GM12864 (cell line): Measurements from ENCODE around the gene P2RY8.

Source experiments
- DNase-seq: peaks from one replicate; pipeline ENCODE4 v3.0.0-alpha.2; 2011; ENCODE audit warnings: low read depth
- H3K4me3 ChIP-seq: 2 replicates; pipeline ENCODE4 v1.5.1; 2011; ENCODE audit warnings: mild to moderate bottlenecking, low read depth, low read length, control low read depth
- TF ChIP-seq, protein P1 (sequence below): IDR thresholded peaks from 2 replicates; pipeline ENCODE4 v1.5.1; 2011; ENCODE audit warnings: low read depth, mild to moderate bottlenecking, moderate library complexity, low read length, control low read depth, inconsistent platforms; ENCODE audit errors: missing control alignments

Gene P2RY8

GRCh38 chrX:1466232-1466661 is 70.7 kb downstream of the P2RY8 start:
- no peak for DNase-seq
- no peak overlapping the region for H3K4me3 ChIP-seq

GRCh38 chrX:1465286-1466231 is 71.4 kb downstream of the P2RY8 start:
- DNase-seq = no peak
- TF ChIP-seq, protein P1, sequence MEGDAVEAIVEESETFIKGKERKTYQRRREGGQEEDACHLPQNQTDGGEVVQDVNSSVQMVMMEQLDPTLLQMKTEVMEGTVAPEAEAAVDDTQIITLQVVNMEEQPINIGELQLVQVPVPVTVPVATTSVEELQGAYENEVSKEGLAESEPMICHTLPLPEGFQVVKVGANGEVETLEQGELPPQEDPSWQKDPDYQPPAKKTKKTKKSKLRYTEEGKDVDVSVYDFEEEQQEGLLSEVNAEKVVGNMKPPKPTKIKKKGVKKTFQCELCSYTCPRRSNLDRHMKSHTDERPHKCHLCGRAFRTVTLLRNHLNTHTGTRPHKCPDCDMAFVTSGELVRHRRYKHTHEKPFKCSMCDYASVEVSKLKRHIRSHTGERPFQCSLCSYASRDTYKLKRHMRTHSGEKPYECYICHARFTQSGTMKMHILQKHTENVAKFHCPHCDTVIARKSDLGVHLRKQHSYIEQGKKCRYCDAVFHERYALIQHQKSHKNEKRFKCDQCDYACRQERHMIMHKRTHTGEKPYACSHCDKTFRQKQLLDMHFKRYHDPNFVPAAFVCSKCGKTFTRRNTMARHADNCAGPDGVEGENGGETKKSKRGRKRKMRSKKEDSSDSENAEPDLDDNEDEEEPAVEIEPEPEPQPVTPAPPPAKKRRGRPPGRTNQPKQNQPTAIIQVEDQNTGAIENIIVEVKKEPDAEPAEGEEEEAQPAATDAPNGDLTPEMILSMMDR = no peak
- H3K4me3 ChIP-seq = no peak overlapping the region

More at GRCh38 chrX:1466232-1466661, 70.7 kb downstream of the P2RY8 start:
- TF ChIP-seq, protein P1 = no peak

- DNase-seq = no peak
- no peak overlapping the region for H3K4me3 ChIP-seq
- TF ChIP-seq, protein P1 = no peak
Measured at GRCh38 chrX:1464971-1465285, 72.1 kb downstream of the P2RY8 start.

DNA sequence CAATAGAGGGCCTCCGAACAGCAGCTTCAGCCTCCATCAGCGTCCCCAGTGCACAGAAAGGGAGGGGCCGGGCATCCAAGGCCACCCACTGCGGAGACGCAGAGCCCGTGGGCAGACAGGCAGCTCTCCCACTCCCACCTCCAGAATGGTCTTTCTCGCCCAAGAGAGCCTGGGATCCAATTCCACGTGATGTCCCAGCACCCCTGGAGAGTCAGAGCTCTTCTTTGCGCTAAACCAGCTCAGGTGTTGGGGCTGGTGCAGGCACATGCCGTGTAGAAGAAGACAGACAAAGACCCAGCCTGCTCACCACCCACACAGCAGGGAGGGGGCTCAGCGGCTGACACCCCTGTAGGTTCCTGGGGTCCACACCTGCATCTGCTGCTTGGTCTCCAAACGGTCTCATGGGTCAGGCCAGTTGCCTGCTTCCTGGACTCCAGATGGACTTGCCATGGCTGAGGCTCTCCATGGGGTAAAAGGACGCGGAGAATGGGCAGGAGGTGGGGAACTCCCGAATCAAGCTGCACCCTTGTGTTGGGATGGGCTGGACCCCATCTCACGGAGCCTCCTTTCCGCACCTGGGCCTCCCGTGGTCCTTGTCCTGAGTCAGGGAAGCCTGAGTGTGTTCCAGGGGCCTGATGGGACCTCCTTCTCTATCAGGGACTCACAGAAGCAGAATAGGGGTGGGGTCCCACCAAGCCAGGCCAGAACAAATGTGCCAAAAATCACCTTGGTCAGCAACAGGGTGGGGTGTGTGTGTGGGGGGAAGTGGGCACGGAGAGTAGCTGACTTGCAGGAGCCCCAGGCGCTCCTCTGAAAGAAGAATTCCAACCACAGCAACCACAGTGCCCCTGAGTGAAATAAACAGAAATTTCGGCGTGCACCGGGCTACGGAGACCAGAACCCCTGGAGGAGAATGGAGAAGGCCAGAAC is 72.7 kb downstream of the P2RY8 start:
- TF ChIP-seq, protein P1 = no peak
- no peak for DNase-seq
- no peak overlapping the region for H3K4me3 ChIP-seq

GRCh38 chrX:1463581-1463980 is 73.4 kb downstream of the P2RY8 start:
- TF ChIP-seq, protein P1 = no peak
- no peak overlapping the region for H3K4me3 ChIP-seq
- DNase-seq = no peak

DNA sequence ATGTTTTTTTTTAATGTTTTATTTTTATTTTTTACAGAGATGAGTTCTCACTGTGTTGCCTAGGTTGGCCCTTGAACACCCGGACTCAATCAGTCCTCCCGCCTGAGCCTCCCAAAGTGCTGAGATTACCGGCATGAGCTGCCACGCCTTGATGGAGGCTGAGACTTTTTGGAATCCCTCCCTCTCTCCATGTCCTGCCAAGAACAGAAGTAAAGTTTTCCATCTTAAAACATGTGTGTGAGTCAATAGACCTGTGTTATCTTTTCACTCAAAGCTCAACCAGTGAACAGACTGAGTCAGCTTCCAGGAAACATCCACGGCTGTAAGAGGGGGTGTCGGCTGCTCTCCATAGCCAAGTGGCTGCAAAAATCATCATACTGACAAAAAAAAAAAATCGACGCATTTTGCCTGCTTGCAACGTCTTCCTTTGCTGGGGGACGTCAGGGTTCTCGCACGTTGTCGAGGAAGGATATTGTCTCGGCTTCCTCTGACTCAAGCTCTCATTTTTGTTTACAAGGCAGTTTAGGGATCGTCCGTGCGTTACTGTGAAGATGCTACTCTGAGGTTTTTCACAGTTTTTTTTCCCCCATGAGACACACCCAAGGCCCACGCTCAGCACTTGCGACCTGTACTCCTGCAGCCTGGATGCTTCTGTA is 74.3 kb downstream of the P2RY8 start:
- no peak for DNase-seq
- TF ChIP-seq, protein P1 = no peak
- no peak overlapping the region for H3K4me3 ChIP-seq
